ENCODE results near the gene NR2F2.

NR2F2 gene

GRCh38 chr15:96303503-96304056 lies 26.9 kb upstream of the NR2F2 start:
- Histone ChIP-seq H3K27me3 (ENCODE audit: control insufficient read depth, insufficient read depth, low read length) (no peaks in the 10 kb centered on the region), H3K9ac (ENCODE audit: low read depth, low read length) (no peak overlapping the region), H3K36me3 (ENCODE audit: control insufficient read depth, insufficient read depth, low read length) (no peaks in the 10 kb centered on the region), H3K4me1 (ENCODE audit: control insufficient read depth, insufficient read depth, low read length) (no peaks in the 10 kb centered on the region), H3K4me3 (ENCODE audit: low read depth, low read length) (no peak overlapping the region), H3K27ac (ENCODE audit: low read depth, low read length) (no peak overlapping the region), H3K9me3 (ENCODE audit: control insufficient read depth, insufficient read depth, low read length) (peaks cover 4% of the 10 kb centered on the region; the same call in 1 of the 2 replicates)

GRCh38 chr15:96304839-96305238 lies 25.7 kb upstream of the NR2F2 start:
- H3K4me3 ChIP-seq (ENCODE audit: low read depth, low read length): no peak overlapping the region
- no peaks in the 10 kb centered on the region for H3K36me3 ChIP-seq (ENCODE audit: control insufficient read depth, insufficient read depth, low read length)
- no peak overlapping the region for H3K27ac ChIP-seq (ENCODE audit: low read depth, low read length)
- no peaks in the 10 kb centered on the region for H3K9me3 ChIP-seq (ENCODE audit: control insufficient read depth, insufficient read depth, low read length)
- no peaks in the 10 kb centered on the region for H3K27me3 ChIP-seq (ENCODE audit: control insufficient read depth, insufficient read depth, low read length)
- H3K4me1 ChIP-seq (ENCODE audit: control insufficient read depth, insufficient read depth, low read length): no peaks in the 10 kb centered on the region
- no peak overlapping the region for H3K9ac ChIP-seq (ENCODE audit: low read depth, low read length)

- H3K4me1 ChIP-seq (ENCODE audit: control insufficient read depth, insufficient read depth, low read length): no peaks in the 10 kb centered on the region
- H3K27me3 ChIP-seq (ENCODE audit: control insufficient read depth, insufficient read depth, low read length): no peaks in the 10 kb centered on the region
- H3K4me3 ChIP-seq (ENCODE audit: low read depth, low read length): no peak overlapping the region
- H3K36me3 ChIP-seq (ENCODE audit: control insufficient read depth, insufficient read depth, low read length): no peaks in the 10 kb centered on the region
- no peak overlapping the region for H3K27ac ChIP-seq (ENCODE audit: low read depth, low read length)
- H3K9ac ChIP-seq (ENCODE audit: low read depth, low read length): no peak overlapping the region
- no peaks in the 10 kb centered on the region for H3K9me3 ChIP-seq (ENCODE audit: control insufficient read depth, insufficient read depth, low read length)
These were observed 24.2 kb upstream of the NR2F2 start for GRCh38 chr15:96306321-96306720.

GRCh38 chr15:96307856-96308394 lies 22.6 kb upstream of the NR2F2 start:
- H3K9ac ChIP-seq (ENCODE audit: low read depth, low read length): no peak overlapping the region
- no peaks in the 10 kb centered on the region for H3K27me3 ChIP-seq (ENCODE audit: control insufficient read depth, insufficient read depth, low read length)
- H3K9me3 ChIP-seq (ENCODE audit: control insufficient read depth, insufficient read depth, low read length): no peaks in the 10 kb centered on the region
- no peak overlapping the region for H3K27ac ChIP-seq (ENCODE audit: low read depth, low read length)
- H3K4me1 ChIP-seq (ENCODE audit: control insufficient read depth, insufficient read depth, low read length): peaks cover 4% of the 10 kb centered on the region
- no peak overlapping the region for H3K4me3 ChIP-seq (ENCODE audit: low read depth, low read length)
- no peaks in the 10 kb centered on the region for H3K36me3 ChIP-seq (ENCODE audit: control insufficient read depth, insufficient read depth, low read length)

GRCh38 chr15:96309143-96309660 lies 21.3 kb upstream of the NR2F2 start:
- Histone ChIP-seq H3K36me3 (ENCODE audit: control insufficient read depth, insufficient read depth, low read length) (no peaks in the 10 kb centered on the region), H3K4me1 (ENCODE audit: control insufficient read depth, insufficient read depth, low read length) (peaks cover 4% of the 10 kb centered on the region), H3K27ac (ENCODE audit: low read depth, low read length) (no peak overlapping the region), H3K27me3 (ENCODE audit: control insufficient read depth, insufficient read depth, low read length) (no peaks in the 10 kb centered on the region), H3K9ac (ENCODE audit: low read depth, low read length) (no peak overlapping the region), H3K4me3 (ENCODE audit: low read depth, low read length) (no peak overlapping the region), H3K9me3 (ENCODE audit: control insufficient read depth, insufficient read depth, low read length) (no peaks in the 10 kb centered on the region)

GRCh38 chr15:96311256-96311955 lies 19.1 kb upstream of the NR2F2 start:
- Histone ChIP-seq H3K4me1 (ENCODE audit: control insufficient read depth, insufficient read depth, low read length) (peaks cover 4% of the 10 kb centered on the region), H3K9me3 (ENCODE audit: control insufficient read depth, insufficient read depth, low read length) (no peaks in the 10 kb centered on the region), H3K27me3 (ENCODE audit: control insufficient read depth, insufficient read depth, low read length) (peaks cover 9% of the 10 kb centered on the region; the same call in 1 of the 2 replicates), H3K9ac (ENCODE audit: low read depth, low read length) (no peak overlapping the region), H3K27ac (ENCODE audit: low read depth, low read length) (no peak overlapping the region), H3K36me3 (ENCODE audit: control insufficient read depth, insufficient read depth, low read length) (no peaks in the 10 kb centered on the region), H3K4me3 (ENCODE audit: low read depth, low read length) (no peak overlapping the region)

- Histone ChIP-seq H3K4me3 (ENCODE audit: low read depth, low read length) (no peak overlapping the region), H3K27ac (ENCODE audit: low read depth, low read length) (no peak overlapping the region), H3K36me3 (ENCODE audit: control insufficient read depth, insufficient read depth, low read length) (no peaks in the 10 kb centered on the region), H3K9me3 (ENCODE audit: control insufficient read depth, insufficient read depth, low read length) (no peaks in the 10 kb centered on the region), H3K4me1 (ENCODE audit: control insufficient read depth, insufficient read depth, low read length) (peaks cover 4% of the 10 kb centered on the region), H3K9ac (ENCODE audit: low read depth, low read length) (no peak overlapping the region), H3K27me3 (ENCODE audit: control insufficient read depth, insufficient read depth, low read length) (peaks cover 14% of the 10 kb centered on the region)
These were observed 18.6 kb upstream of the NR2F2 start for GRCh38 chr15:96311956-96312294.

GRCh38 chr15:96312641-96313335 lies 17.7 kb upstream of the NR2F2 start:
- Histone ChIP-seq H3K9me3 (ENCODE audit: control insufficient read depth, insufficient read depth, low read length) (no peaks in the 10 kb centered on the region), H3K27ac (ENCODE audit: low read depth, low read length) (no peak overlapping the region), H3K4me1 (ENCODE audit: control insufficient read depth, insufficient read depth, low read length) (peaks cover 4% of the 10 kb centered on the region), H3K36me3 (ENCODE audit: control insufficient read depth, insufficient read depth, low read length) (no peaks in the 10 kb centered on the region), H3K9ac (ENCODE audit: low read depth, low read length) (no peak overlapping the region), H3K27me3 (ENCODE audit: control insufficient read depth, insufficient read depth, low read length) (peaks cover 22% of the 10 kb centered on the region), H3K4me3 (ENCODE audit: low read depth, low read length) (no peak overlapping the region)

GRCh38 chr15:96314518-96314917 lies 16.0 kb upstream of the NR2F2 start:
- Histone ChIP-seq H3K9me3 (ENCODE audit: control insufficient read depth, insufficient read depth, low read length) (no peaks in the 10 kb centered on the region), H3K27me3 (ENCODE audit: control insufficient read depth, insufficient read depth, low read length) (peaks cover 40% of the 10 kb centered on the region), H3K4me1 (ENCODE audit: control insufficient read depth, insufficient read depth, low read length) (peaks cover 4% of the 10 kb centered on the region)

GRCh38 chr15:96314963-96315362 lies 15.5 kb upstream of the NR2F2 start:
- peaks cover 44% of the 10 kb centered on the region for H3K27me3 ChIP-seq (ENCODE audit: control insufficient read depth, insufficient read depth, low read length)
- no peak overlapping the region for H3K4me3 ChIP-seq (ENCODE audit: low read depth, low read length)
- H3K9me3 ChIP-seq (ENCODE audit: control insufficient read depth, insufficient read depth, low read length): no peaks in the 10 kb centered on the region

More at GRCh38 chr15:96314518-96314917, 16.0 kb upstream of the NR2F2 start:
- Histone ChIP-seq H3K27ac (ENCODE audit: low read depth, low read length) (no peak overlapping the region), H3K9ac (ENCODE audit: low read depth, low read length) (no peak overlapping the region), H3K36me3 (ENCODE audit: control insufficient read depth, insufficient read depth, low read length) (no peaks in the 10 kb centered on the region), H3K4me3 (ENCODE audit: low read depth, low read length) (no peak overlapping the region)

More at GRCh38 chr15:96314963-96315362, 15.5 kb upstream of the NR2F2 start:
- Histone ChIP-seq H3K36me3 (ENCODE audit: control insufficient read depth, insufficient read depth, low read length) (no peaks in the 10 kb centered on the region), H3K9ac (ENCODE audit: low read depth, low read length) (no peak overlapping the region), H3K4me1 (ENCODE audit: control insufficient read depth, insufficient read depth, low read length) (peaks cover 4% of the 10 kb centered on the region), H3K27ac (ENCODE audit: low read depth, low read length) (no peak overlapping the region)

Data from HUES48 (cell line).